ENCODE results near the gene CCDC116.

- TF ChIP-seq CTCF (IDR thresholded peaks at IDR 0.05) (no peak), POLR2A (IDR thresholded peaks at IDR 0.05) (no peak), EP300 (IDR thresholded peaks at IDR 0.05) (no peak)
Measured at GRCh38 chr22:21589396-21589795, 43.2 kb upstream of the CCDC116 start.
